ENCODE measurements around the gene LUM.

Gene LUM

DNA sequence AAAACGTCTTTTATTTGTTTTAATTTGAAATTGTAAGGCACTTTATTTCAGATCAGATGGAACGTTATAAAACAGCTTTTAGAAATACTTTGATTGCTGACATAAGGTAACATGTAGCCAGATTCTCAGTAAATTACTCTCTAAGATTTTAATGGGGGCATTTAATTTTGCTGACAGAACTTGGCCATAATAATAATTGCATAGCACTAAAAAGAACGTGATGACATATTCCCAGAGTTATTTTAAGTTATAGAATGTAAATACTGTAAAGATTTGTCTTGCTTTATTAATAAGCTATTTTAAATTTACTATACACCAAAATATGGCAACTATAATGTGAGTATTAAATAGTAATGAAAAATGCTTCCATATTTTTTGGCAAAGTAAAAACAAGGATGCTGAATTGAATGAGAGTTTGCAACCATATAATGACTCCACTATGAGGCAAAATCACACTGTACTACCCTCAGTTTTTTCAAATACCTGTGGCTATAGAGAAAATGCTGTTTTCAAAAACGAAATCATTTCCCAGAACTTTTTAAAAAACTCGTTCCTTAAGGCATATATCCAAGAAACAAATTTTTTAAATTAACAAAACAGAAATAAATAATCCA is 876 bp downstream of the LUM start:
- Histone ChIP-seq H3K27ac (no peak overlapping the region), H3K4me2 (no peak overlapping the region), H3K9ac (no peak overlapping the region), H3K27me3 (no peaks in the 10 kb centered on the region), H4K20me1 (no peaks in the 10 kb centered on the region), H3K4me3 (no peak overlapping the region), H3K4me1 (no peaks in the 10 kb centered on the region), H3K9me3 (no peaks in the 10 kb centered on the region), H3K36me3 (no peaks in the 10 kb centered on the region)
- no peak for TF ChIP-seq Cebpa-rat (IDR thresholded peaks at IDR 0.05)

DNA sequence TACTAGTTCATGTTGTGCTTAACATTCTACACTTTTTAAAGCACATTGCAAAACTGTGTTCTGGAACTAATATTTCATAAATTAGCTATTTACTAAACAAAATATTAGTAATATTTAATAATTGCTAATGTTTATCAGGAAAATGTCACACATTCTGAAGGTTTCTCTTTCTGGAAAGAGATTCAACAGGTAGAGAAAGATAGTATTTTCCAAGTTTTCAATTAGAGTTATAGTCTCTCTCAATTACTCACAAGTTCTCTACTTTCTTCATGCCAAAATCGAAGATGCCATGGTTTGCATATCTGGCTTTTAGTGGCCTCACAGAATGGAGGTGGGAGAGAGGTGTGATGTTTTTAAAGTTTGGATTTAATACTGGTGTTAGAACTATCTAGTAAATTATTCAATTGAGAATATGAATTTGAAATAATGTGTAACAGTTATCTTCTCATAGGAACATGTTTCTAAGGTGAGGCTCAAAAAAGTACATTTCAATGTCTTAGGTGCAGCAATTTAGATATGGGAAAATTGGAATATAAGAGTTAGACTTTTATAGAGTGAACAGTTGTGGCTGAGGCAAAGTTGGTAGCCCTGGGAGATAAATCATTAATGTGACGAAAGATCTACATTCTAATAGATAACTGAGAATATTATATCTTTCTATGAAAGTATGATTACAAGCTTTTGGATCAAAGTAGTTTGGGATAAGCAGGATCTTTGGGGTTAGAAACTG is 1.5 kb downstream of the LUM start:
- Histone ChIP-seq H3K4me2 (no peak overlapping the region), H3K4me3 (no peak overlapping the region)
- TF ChIP-seq Cebpa-rat (IDR thresholded peaks at IDR 0.05) = no peak

DNA sequence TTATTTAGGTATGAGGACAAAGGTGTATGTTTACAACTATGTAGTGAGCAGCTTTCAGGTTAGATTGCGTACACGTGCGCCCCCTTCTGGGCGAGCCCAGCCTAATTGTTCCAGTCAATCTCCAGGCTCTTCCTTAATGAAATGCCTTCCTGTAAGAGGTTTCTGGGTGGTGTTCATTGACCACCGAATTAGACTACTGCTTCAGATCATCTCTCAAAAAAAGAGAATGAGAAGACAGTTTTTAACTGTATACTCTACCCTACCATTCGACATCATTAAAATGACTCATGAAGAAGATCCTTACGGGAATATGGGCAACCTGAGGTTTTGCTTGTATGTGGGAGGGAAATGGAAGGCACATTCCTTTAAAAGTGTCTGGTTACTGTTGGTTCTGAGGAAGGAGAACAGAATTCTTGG is 2.1 kb downstream of the LUM start:
- H3K27me3 ChIP-seq = no peaks in the 10 kb centered on the region
- H3K9me3 ChIP-seq = no peaks in the 10 kb centered on the region
- H4K20me1 ChIP-seq = no peaks in the 10 kb centered on the region
- no peak overlapping the region for H3K9ac ChIP-seq
- no peak overlapping the region for H3K27ac ChIP-seq
- H3K4me3 ChIP-seq = no peak overlapping the region
- H3K36me3 ChIP-seq = no peaks in the 10 kb centered on the region
- no peak overlapping the region for H3K4me2 ChIP-seq
- no peak for TF ChIP-seq Cebpa-rat (IDR thresholded peaks at IDR 0.05)
- no peaks in the 10 kb centered on the region for H3K4me1 ChIP-seq

More for the DNA sequence above, 1.5 kb downstream of the LUM start:
- H4K20me1 ChIP-seq = no peaks in the 10 kb centered on the region
- no peaks in the 10 kb centered on the region for H3K9me3 ChIP-seq
- H3K36me3 ChIP-seq = no peaks in the 10 kb centered on the region
- H3K4me1 ChIP-seq = no peaks in the 10 kb centered on the region
- H3K9ac ChIP-seq = no peak overlapping the region
- no peaks in the 10 kb centered on the region for H3K27me3 ChIP-seq
- H3K27ac ChIP-seq = no peak overlapping the region

DNA sequence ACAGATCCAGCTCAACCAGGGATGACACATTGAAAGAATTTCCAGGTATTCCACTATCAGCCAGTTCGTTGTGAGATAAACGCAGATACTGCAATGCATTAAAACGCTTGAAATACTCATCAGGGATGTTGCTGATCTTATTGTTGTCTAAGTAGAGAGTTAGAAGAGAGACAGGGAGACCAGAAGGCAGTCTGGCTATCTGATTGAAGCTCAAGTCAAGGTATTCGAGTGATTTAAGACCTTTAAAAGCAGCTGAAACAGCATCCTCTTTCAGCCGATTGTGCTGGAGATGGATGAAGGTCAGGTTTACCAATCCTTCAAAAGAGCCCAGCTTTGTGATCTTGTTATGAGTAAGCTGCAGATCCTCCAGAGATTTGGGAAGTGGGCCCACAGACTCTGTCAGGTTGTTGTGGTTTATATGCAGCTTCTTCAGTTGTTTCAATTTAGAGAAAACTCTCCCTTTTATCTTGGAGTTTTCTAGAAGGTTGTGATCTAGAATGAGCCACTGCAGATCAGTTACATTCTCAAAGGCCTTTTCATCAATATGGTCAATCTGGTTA is 3.0 kb downstream of the LUM start:
- Histone ChIP-seq H3K4me1 (no peaks in the 10 kb centered on the region), H3K4me3 (no peak overlapping the region), H3K27ac (no peak overlapping the region), H3K9me3 (no peaks in the 10 kb centered on the region), H4K20me1 (no peaks in the 10 kb centered on the region), H3K27me3 (no peaks in the 10 kb centered on the region), H3K9ac (no peak overlapping the region), H3K36me3 (no peaks in the 10 kb centered on the region), H3K4me2 (no peak overlapping the region)
- TF ChIP-seq Cebpa-rat (IDR thresholded peaks at IDR 0.05) = no peak

DNA sequence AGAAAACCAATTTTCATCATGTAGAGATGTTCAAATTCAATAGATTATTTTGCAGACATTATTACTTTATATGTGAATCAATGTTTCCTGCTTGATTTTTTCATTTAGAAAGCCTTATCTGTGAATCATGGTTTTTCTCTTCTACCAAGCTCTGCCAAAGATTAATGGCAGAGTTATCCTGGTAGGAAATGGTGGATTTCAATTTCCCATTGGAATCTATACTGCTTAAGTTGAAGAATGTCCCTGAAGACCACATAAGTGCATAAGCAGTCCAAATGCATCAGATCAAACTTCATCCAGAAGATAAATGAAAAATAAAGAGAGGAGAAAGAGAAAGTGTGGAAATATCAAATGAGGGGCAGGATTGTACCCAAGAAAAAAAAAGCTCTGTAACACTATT is 5.0 kb downstream of the LUM start:
- H4K20me1 ChIP-seq = no peaks in the 10 kb centered on the region
- no peaks in the 10 kb centered on the region for H3K9me3 ChIP-seq
- H3K4me1 ChIP-seq = no peaks in the 10 kb centered on the region
- H3K4me3 ChIP-seq = no peak overlapping the region
- no peaks in the 10 kb centered on the region for H3K27me3 ChIP-seq
- no peak overlapping the region for H3K27ac ChIP-seq
- no peak overlapping the region for H3K9ac ChIP-seq
- no peaks in the 10 kb centered on the region for H3K36me3 ChIP-seq
- no peak overlapping the region for H3K4me2 ChIP-seq
- TF ChIP-seq Cebpa-rat (IDR thresholded peaks at IDR 0.05) = no peak

DNA sequence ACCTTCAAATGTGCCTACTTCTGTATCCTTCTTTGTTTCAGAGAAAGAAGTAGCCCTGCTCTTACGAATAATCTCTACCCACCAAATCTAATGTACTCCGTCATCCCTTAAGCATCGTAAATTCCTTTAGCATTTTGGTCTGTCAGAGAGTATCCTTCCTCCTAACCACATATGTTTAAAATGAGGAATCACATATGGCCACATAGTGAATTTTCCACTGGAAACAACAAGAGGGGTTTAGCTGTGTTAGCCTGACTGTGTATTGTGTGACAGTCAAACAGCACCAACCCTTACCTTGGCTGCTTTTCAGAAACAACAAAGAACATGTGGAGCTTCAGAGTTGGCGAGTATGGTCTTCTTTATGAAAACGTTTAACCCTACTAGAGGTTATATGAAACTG is 5.5 kb downstream of the LUM start:
- H3K4me3 ChIP-seq = no peak overlapping the region
- H3K9ac ChIP-seq = no peak overlapping the region
- H3K4me1 ChIP-seq = no peaks in the 10 kb centered on the region
- TF ChIP-seq Cebpa-rat (IDR thresholded peaks at IDR 0.05) = no peak
- no peak overlapping the region for H3K27ac ChIP-seq
- H3K27me3 ChIP-seq = no peaks in the 10 kb centered on the region
- H3K4me2 ChIP-seq = no peak overlapping the region
- no peaks in the 10 kb centered on the region for H4K20me1 ChIP-seq
- no peaks in the 10 kb centered on the region for H3K9me3 ChIP-seq
- H3K36me3 ChIP-seq = no peaks in the 10 kb centered on the region

DNA sequence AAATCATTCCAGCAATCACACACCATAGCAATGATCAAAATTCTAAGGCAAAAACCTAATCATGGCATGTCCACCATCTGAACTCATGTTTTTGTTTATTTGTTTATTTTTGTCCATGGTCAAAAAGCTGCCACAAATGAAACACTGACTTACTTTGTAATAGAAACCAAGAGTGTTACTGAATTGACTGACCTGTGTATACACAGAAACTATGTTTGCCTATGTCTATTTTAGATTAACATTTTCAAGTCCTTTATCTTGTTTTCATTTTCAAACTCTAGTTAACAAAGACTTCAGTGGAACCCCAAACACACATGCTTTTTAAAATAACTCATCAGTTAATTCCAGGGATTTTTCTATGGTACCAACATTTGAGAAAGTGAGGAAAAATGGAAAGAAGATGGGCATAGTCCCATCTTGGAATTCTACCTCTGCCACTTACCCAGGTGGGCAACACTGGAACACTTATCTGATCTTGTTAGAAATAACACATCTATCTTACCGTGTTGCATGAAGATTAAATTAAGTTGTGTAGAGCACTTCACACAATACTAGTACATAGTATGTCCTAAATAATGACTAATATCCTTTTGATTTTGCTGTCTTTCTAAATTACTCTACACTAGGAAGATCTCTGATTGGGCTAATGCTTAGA is 6.4 kb downstream of the LUM start:
- no peak overlapping the region for H3K27ac ChIP-seq
- no peaks in the 10 kb centered on the region for H3K36me3 ChIP-seq
- no peak overlapping the region for H3K4me3 ChIP-seq
- H3K4me2 ChIP-seq = no peak overlapping the region
- no peaks in the 10 kb centered on the region for H4K20me1 ChIP-seq
- no peak for TF ChIP-seq Cebpa-rat (IDR thresholded peaks at IDR 0.05)
- H3K4me1 ChIP-seq = no peaks in the 10 kb centered on the region
- H3K27me3 ChIP-seq = no peaks in the 10 kb centered on the region
- no peaks in the 10 kb centered on the region for H3K9me3 ChIP-seq
- no peak overlapping the region for H3K9ac ChIP-seq

DNA sequence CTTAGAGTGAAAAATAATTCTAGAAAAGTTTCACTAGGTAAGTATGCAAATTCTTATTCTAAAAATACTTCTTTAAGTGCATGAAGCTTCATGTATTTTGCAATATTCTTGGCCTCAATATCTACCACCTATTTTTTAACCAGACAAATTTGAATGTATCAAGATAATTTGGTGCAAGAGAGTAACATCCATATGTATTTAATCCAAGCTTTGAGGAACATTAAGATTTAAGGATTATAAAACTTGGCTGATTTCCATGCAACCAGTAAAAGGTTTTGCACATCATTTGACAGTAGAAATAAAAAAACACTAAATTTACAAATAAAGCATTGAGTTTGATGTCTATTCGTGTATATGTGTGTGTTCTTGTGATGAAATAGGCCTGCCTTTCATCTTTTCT is 7.7 kb downstream of the LUM start:
- Histone ChIP-seq H3K36me3 (no peaks in the 10 kb centered on the region), H3K27ac (no peak overlapping the region), H3K4me2 (no peak overlapping the region), H4K20me1 (no peaks in the 10 kb centered on the region), H3K4me1 (no peaks in the 10 kb centered on the region; the same call in 1 of the 2 replicates), H3K4me3 (no peak overlapping the region), H3K9ac (no peak overlapping the region), H3K27me3 (no peaks in the 10 kb centered on the region), H3K9me3 (no peaks in the 10 kb centered on the region)
- TF ChIP-seq Cebpa-rat (IDR thresholded peaks at IDR 0.05) = no peak

DNA sequence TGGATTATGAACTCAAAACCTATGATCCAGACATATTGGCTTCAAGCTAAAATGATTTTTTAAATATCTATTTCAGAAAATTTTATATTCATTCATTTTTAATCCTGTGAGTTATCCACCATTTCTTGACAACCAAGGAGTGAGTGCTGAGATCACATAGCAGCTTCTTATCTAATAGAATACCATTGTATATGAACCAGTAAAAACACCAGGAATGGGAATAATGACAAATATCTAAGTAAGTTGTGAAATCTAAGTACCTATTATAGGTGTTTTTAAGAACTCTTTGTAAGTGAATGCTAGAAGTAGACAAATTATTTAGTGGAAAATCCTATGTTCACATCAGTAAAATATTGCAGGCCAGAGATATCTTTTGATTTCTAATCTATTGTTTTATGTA is 8.2 kb downstream of the LUM start:
- peaks cover 5% of the 10 kb centered on the region; the same call in 1 of the 2 replicates for H3K4me1 ChIP-seq
- H3K27me3 ChIP-seq = no peaks in the 10 kb centered on the region
- no peak overlapping the region for H3K4me3 ChIP-seq
- no peak overlapping the region for H3K9ac ChIP-seq
- no peaks in the 10 kb centered on the region for H4K20me1 ChIP-seq
- H3K36me3 ChIP-seq = no peaks in the 10 kb centered on the region
- no peak overlapping the region for H3K4me2 ChIP-seq
- no peak overlapping the region for H3K27ac ChIP-seq
- no peak for TF ChIP-seq Cebpa-rat (IDR thresholded peaks at IDR 0.05)
- no peaks in the 10 kb centered on the region for H3K9me3 ChIP-seq

DNA sequence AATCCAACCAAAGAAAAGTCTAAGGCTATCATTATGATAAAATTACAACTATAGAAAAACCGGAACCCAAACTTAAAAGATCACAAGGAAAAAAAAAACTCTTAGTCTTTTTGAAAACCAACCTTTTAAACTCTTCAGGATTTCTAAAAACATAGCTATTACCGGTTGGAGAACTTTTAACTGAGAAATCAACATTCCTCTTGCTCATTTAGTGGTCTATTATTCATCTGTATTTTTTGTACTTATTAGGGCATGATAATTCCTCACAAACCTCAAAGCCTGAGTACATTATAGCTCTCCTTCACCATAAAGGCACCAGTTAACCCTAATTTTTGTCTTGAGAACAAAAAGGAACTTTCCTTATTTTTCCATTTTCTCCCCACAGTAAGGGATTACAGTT is 10.4 kb downstream of the LUM start:
- peaks cover 5% of the 10 kb centered on the region; the same call in 1 of the 2 replicates for H3K4me1 ChIP-seq
- H3K36me3 ChIP-seq = no peaks in the 10 kb centered on the region
- H3K27ac ChIP-seq = no peak overlapping the region
- no peaks in the 10 kb centered on the region for H3K27me3 ChIP-seq
- TF ChIP-seq Cebpa-rat (IDR thresholded peaks at IDR 0.05) = no peak
- no peaks in the 10 kb centered on the region for H3K9me3 ChIP-seq
- no peak overlapping the region for H3K4me2 ChIP-seq
- no peak overlapping the region for H3K4me3 ChIP-seq
- no peaks in the 10 kb centered on the region for H4K20me1 ChIP-seq
- no peak overlapping the region for H3K9ac ChIP-seq

Measured in BLaER1 (cell line).